ENCODE measurements around the gene SLC16A7.

DNA sequence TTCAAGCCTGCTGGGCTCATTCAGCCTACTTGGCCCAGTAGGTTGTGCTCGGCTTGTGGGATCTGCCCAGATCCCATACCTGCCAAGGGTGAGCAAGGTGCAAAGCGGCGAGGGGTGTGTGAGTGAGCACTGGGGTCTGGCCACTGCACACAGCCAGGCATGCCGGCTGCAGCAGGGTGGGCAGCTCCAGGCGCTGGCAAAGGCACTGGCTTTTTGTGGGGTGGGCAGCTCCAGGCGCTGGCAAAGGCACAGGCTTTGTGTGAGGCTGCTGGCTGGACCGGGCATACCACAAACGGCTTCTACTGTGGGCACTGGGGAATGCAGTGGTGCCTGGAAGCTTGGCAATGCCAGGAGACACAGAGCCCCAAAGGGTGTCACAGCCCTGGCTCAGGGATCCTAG lies 137.4 kb downstream of the SLC16A7 start:
- TF ChIP-seq POLR2A (IDR thresholded peaks at IDR 0.05), result no peak
- TF ChIP-seq, protein P1, sequence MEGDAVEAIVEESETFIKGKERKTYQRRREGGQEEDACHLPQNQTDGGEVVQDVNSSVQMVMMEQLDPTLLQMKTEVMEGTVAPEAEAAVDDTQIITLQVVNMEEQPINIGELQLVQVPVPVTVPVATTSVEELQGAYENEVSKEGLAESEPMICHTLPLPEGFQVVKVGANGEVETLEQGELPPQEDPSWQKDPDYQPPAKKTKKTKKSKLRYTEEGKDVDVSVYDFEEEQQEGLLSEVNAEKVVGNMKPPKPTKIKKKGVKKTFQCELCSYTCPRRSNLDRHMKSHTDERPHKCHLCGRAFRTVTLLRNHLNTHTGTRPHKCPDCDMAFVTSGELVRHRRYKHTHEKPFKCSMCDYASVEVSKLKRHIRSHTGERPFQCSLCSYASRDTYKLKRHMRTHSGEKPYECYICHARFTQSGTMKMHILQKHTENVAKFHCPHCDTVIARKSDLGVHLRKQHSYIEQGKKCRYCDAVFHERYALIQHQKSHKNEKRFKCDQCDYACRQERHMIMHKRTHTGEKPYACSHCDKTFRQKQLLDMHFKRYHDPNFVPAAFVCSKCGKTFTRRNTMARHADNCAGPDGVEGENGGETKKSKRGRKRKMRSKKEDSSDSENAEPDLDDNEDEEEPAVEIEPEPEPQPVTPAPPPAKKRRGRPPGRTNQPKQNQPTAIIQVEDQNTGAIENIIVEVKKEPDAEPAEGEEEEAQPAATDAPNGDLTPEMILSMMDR (IDR thresholded peaks at IDR 0.05), result no peak
